Stimulated activated memory B cell treated with anti-CD40 and anti-IgM and Interleukin-4, amounts not matched to agents 10 μg/mL and 1 μg/mL and 100 μg/mL, for 72 hours (primary cell): ENCODE measurements around the gene KRTAP12-1.
A peak's percentile ranks its signal among the peaks of the same experiment; 100 is the strongest.

Experiments
- ATAC-seq: fragments of 150-1000 bp; cut with Tn5 transposase; 2 replicates; pipeline ENCODE4 v1.10.0; 2021
- H3K27ac Mint-ChIP-seq: one replicate; pipeline ENCODE4 v1.8.0; 2022; ENCODE audit warnings: mild to moderate bottlenecking, mixed read lengths
- H3K27me3 Mint-ChIP-seq: one replicate; pipeline ENCODE4 v1.8.0; 2022; ENCODE audit warnings: mixed read lengths
- H3K36me3 Mint-ChIP-seq: one replicate; pipeline ENCODE4 v1.8.0; 2022; ENCODE audit warnings: mixed read lengths
- H3K4me1 Mint-ChIP-seq: one replicate; pipeline ENCODE4 v1.8.0; 2022; ENCODE audit warnings: mixed read lengths
- H3K4me3 Mint-ChIP-seq: one replicate; pipeline ENCODE4 v1.8.0; 2022; ENCODE audit warnings: mild to moderate bottlenecking, moderate library complexity, mixed read lengths
- H3K9me3 Mint-ChIP-seq: one replicate; pipeline ENCODE4 v1.8.0; 2022; ENCODE audit warnings: mixed read lengths

Gene KRTAP12-1, protein sequence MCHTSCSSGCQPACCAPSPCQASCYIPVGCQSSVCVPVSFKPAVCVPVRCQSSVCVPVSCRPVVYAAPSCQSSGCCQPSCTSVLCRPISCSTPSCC

GRCh38 chr21:44681861-44682579, at the start of gene KRTAP12-1:
KRTAP12-1 (minus strand) TSS chr21:44682163; CDS start chr21:44682123, 40 bp downstream.
- Mint-ChIP-seq H3K9me3 (no peaks in the 10 kb centered on the region), H3K27ac (no peak within 1 kb of the TSS)
- no peak for ATAC-seq

DNA sequence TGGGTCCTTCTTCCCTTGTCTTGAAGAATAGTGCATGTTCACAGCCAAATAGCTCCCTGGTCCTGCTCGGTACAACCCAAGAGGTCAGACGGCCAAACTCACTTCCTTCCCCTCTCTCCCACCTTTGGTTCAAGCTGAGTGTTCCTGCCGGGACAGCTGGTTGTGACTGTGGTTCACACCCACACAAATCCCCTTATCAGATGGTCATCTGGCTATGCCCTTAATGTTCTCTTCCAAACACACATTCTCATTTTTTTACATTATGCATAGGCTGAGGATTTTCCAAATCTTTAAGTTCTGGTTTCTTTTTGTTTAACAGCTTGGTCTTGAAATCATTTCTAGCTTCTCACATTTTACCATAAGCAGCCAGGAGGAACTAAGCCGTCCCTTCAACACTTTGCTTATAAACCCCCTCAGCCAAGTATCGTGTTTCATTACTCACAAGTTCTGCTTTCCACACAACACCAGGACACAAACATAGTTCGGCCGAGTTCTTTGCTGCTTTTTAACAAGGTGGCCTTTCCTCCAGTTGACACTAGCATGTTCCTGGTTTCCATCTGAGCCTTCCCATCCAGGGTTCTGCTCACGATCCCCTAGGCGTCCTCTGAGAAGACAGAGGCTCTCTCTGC, 49.1 kb upstream of the KRTAP12-1 start:
- Mint-ChIP-seq H3K36me3 (no peaks in the 10 kb centered on the region), H3K27ac (no peak overlapping the region), H3K4me1 (no peaks in the 10 kb centered on the region), H3K9me3 (no peaks in the 10 kb centered on the region), H3K27me3 (peaks cover 59% of the 10 kb centered on the region), H3K4me3 (no peak overlapping the region)
- no peak for ATAC-seq

More at GRCh38 chr21:44681861-44682579, at the start of gene KRTAP12-1:
- no peak within 1 kb of the TSS for H3K4me3 Mint-ChIP-seq
- H3K4me1 Mint-ChIP-seq, result no peaks in the 10 kb centered on the region
- no peaks in the 10 kb centered on the region for H3K36me3 Mint-ChIP-seq
- peaks cover 70% of the 10 kb centered on the region for H3K27me3 Mint-ChIP-seq

DNA sequence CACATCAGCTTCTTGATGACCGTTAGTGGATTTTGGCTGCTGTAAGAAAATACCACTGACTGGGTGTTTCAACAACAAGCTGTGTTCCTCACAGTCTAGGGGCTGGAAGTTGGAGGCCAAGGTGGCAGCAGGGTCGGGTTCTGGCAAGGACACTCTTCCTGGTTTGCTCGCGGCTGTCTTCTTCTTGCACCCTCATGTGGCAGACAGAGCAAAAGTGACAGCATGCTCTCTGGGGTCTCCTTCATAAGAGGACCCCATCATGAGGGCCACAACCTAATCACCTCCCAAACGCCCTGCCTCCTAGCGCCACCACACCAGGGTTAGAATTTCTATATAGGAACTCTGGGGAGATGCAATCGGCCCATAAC, 48.0 kb upstream of the KRTAP12-1 start:
- no peak overlapping the region for H3K27ac Mint-ChIP-seq
- H3K4me1 Mint-ChIP-seq, result no peaks in the 10 kb centered on the region
- ATAC-seq, result no peak
- H3K9me3 Mint-ChIP-seq, result no peaks in the 10 kb centered on the region
- no peaks in the 10 kb centered on the region for H3K36me3 Mint-ChIP-seq
- H3K4me3 Mint-ChIP-seq, result no peak overlapping the region
- H3K27me3 Mint-ChIP-seq, result peaks cover 60% of the 10 kb centered on the region

DNA sequence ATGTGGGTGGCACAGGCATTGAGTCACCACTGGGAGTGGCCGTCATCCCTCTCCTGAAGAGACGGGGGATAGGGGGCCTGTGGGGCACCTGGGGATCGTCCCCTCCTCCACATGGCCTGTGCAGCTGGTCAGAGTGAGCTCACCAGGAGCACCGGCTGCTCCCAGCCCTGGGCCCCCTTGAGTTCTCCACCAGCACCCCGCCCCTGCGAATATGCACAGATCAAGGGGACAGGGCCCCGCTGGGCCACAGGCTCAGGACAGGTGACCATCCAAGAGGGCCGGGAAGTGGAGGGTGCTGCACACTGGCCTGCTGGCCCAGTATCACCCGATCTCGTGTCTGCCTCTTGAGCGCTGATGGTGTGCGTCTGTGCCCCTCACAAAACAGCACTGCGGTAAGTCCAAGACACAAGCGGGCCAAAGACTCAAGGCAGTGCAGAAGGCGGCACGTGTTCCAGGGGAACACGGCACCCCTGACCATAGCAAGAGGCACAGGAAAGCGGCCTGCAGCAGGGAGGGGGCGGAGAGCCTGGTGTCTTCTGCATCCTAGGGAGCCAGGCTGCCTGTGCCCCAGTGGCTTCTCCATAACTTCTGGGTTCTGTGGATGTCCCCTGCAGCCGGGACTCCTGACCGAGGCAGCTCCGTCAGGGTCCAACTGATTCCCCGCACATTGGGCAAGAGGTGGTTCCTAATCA, 47.5 kb upstream of the KRTAP12-1 start:
- peaks cover 65% of the 10 kb centered on the region for H3K27me3 Mint-ChIP-seq
- H3K4me3 Mint-ChIP-seq, result no peak overlapping the region
- no peaks in the 10 kb centered on the region for H3K4me1 Mint-ChIP-seq
- no peak for ATAC-seq
- H3K27ac Mint-ChIP-seq, result no peak overlapping the region
- H3K9me3 Mint-ChIP-seq, result no peaks in the 10 kb centered on the region
- H3K36me3 Mint-ChIP-seq, result no peaks in the 10 kb centered on the region

DNA sequence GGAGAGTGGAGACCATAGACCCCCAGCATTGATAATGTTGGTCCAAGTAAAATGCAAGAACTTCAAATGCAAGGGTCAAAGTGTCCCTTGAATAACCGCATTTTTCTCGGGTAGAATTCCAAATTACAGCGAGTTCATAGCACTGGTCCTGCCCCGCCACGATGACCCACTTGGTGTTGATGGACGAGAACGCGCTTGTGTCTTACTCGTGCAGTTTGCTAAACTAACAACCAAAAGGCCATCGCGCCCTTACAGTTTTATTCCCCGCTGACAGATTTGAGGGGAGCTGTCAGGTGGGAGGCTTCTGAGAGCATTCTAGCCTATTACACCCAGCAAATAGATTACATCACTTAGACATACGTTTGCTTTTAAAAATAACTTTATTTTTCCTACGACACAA, 46.8 kb upstream of the KRTAP12-1 start:
- H3K9me3 Mint-ChIP-seq, result no peaks in the 10 kb centered on the region

DNA sequence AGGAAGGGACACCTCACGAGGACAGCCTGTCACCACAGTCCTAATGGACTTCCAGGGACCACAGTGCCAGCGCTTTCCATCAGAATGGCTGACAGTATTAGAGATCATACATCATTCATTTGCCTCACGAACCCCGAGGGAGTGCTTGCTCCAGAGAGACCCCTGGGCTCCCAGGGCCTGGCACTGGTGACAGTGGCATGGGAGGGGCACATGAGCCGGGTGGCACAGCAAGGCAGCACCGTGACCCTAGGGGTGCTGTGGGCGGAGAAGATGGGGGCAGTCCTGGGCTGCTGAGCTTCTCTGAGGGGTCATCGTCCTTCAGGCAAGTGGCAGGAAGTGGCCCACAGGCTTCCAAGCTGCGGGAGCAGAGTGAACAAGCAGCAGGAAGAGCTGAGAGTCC, 45.8 kb upstream of the KRTAP12-1 start:
- Mint-ChIP-seq H3K4me1 (peaks cover 8% of the 10 kb centered on the region), H3K36me3 (no peaks in the 10 kb centered on the region), H3K4me3 (no peak overlapping the region), H3K27me3 (peaks cover 82% of the 10 kb centered on the region), H3K27ac (no peak overlapping the region), H3K9me3 (no peaks in the 10 kb centered on the region)
- no peak for ATAC-seq

More for the DNA sequence above, 46.8 kb upstream of the KRTAP12-1 start:
- no peak for ATAC-seq
- Mint-ChIP-seq H3K27ac (no peak overlapping the region), H3K4me3 (no peak overlapping the region), H3K36me3 (no peaks in the 10 kb centered on the region), H3K27me3 (peaks cover 73% of the 10 kb centered on the region), H3K4me1 (no peaks in the 10 kb centered on the region)

DNA sequence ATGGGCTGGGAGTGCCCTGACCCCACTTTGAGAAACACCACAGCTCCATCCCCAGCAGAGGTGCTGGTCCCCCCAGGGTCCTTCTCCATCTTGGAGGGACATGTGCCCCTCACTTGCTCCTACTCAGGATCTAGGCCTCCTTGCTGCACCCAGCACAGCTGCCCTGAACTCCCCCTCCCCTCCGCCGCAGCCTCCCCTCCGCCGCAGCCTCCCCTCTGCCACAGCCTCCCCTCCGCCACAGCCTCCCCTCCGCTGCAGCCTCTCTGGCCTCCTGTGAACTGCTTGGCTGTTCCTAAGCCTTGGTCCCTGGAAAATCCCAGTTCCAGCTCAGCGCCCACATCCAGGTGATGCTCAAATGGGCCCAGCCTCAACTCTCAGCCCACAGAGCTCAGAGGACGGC, 45.4 kb upstream of the KRTAP12-1 start:
- Mint-ChIP-seq H3K27ac (no peak overlapping the region), H3K4me3 (no peak overlapping the region), H3K36me3 (no peaks in the 10 kb centered on the region), H3K9me3 (no peaks in the 10 kb centered on the region), H3K4me1 (peaks cover 8% of the 10 kb centered on the region), H3K27me3 (peaks cover 83% of the 10 kb centered on the region)
- no peak for ATAC-seq

- Mint-ChIP-seq H3K27ac (no peak overlapping the region), H3K9me3 (no peaks in the 10 kb centered on the region), H3K4me3 (no peak overlapping the region), H3K36me3 (no peaks in the 10 kb centered on the region), H3K4me1 (peaks cover 8% of the 10 kb centered on the region), H3K27me3 (peaks cover 82% of the 10 kb centered on the region)
- ATAC-seq, result no peak
Observed at GRCh38 chr21:44726826-44727225, 44.9 kb upstream of the KRTAP12-1 start.

DNA sequence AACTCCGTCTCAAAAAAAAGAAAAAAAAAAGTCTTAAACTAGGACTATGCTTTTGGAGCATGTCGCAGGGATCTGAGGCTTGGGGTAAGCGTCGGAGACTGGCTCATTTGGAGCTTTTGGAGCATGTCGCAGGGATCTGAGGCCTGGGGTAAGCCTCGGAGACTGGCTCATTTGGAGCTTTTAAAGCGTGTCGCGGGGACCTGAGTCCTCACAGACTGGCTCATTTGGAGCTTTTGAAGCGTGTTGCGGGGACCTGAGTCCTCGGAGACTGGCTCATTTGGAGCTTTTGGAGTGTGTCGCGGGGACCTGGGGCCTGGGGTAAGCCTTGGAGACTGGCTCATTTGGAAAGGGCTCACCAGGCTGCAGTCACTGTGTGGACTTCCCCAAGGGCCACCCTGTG, 43.0 kb upstream of the KRTAP12-1 start:
- no peaks in the 10 kb centered on the region for H3K36me3 Mint-ChIP-seq
- H3K27ac Mint-ChIP-seq, result no peak overlapping the region

DNA sequence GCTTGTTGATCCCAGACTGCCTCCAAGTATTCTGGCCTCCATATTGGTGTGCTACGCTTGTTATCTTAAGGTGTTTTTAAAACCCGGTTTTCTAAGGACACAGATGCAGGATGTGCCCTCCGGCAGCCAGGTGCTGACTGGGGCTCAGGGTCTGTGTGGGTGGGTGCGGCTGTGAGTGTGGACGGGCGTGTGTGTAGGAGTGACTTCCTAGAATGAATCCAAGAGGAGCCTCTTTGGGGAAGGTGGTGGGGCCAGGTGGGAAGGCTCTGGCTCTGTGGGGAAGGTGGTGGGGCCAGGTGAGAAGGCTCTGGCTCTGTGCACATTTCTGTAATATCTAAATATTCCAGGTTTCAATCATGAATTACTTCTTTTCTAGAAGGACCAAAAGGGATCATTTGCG, 42.2 kb upstream of the KRTAP12-1 start:
- Mint-ChIP-seq H3K27ac (no peak overlapping the region), H3K4me1 (peaks cover 8% of the 10 kb centered on the region), H3K4me3 (no peak overlapping the region), H3K27me3 (peaks cover 89% of the 10 kb centered on the region), H3K36me3 (no peaks in the 10 kb centered on the region), H3K9me3 (no peaks in the 10 kb centered on the region)
- ATAC-seq, result no peak

More for the DNA sequence above, 43.0 kb upstream of the KRTAP12-1 start:
- Mint-ChIP-seq H3K27me3 (peaks cover 88% of the 10 kb centered on the region), H3K4me1 (peaks cover 8% of the 10 kb centered on the region), H3K9me3 (no peaks in the 10 kb centered on the region), H3K4me3 (no peak overlapping the region)
- ATAC-seq, result no peak

DNA sequence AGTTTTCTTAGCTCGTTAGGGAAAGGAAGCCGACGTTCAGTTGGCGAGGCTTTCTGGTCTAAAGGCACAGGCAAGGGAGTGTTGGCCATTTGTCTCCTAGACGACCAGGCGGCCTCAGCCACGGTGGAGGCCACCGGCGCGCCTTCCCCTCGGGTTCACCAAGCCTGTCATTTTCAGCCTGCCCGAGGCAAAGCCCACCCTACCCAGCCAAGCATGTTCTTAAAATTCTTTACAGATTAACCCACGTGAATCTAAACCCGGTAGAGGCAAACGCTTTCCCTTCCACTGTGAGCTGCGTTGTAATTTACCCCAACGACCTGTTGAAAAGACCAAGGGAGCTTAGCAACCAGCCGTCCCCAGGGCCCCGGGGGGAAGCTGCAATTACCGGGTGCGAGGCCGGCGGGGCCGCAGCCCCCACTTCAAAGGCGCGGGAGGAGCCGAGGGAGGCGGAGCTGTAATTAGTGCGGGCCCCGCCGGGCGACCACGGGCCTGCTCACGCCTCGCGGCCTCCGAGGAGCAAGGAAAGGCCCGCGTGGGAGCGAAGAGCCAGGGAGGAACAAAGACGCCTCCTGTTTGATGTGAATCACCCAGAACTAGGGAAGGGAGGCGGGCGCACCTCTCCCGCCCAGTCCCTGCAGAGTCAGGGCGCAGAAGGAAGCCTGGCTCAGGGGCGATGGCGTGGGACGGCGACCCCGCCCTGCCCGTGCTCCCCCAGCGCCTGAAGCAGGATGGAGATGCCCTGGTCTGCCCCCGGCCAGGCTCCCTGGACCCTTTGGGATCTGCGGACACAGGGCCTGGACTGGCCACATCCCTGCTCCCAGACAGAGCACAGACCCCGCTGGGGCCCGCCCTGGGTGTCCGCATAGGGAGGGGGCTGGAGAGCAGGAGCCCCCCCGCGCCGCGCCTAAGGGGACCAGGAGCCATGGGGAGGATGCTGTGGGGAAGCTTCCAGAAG, 41.5 kb upstream of the KRTAP12-1 start:
- Mint-ChIP-seq H3K27me3 (peaks cover 97% of the 10 kb centered on the region), H3K4me1 (peaks cover 8% of the 10 kb centered on the region), H3K36me3 (no peaks in the 10 kb centered on the region), H3K4me3 (no peak overlapping the region), H3K9me3 (no peaks in the 10 kb centered on the region), H3K27ac (no peak overlapping the region)
- ATAC-seq, result peak; percentile 39

DNA sequence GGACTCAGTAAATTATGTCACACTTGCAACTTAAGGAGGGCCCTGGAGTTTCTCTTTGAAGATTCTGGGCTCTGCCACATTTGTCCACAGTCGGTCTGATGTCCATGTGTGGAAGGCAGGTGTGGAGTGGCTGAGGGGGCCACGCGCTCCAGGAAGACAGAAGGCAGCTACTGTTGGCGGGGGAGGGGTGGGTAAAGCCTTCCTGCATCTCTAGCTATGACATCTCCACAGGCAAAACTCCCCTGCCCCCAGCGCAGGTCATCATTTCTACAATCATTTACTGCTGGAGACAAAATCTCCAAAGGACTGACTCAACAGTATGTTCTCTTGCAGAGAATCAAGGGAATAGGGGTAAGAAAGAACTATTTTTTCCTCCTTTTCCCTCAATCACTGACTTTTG, 40.8 kb upstream of the KRTAP12-1 start:
- peaks cover 98% of the 10 kb centered on the region for H3K27me3 Mint-ChIP-seq
- no peak for ATAC-seq
- no peaks in the 10 kb centered on the region for H3K36me3 Mint-ChIP-seq
- H3K4me3 Mint-ChIP-seq, result no peak overlapping the region
- H3K27ac Mint-ChIP-seq, result no peak overlapping the region
- peaks cover 8% of the 10 kb centered on the region for H3K4me1 Mint-ChIP-seq
- H3K9me3 Mint-ChIP-seq, result no peaks in the 10 kb centered on the region

- no peak overlapping the region for H3K27ac Mint-ChIP-seq
- H3K36me3 Mint-ChIP-seq, result no peaks in the 10 kb centered on the region
- peaks cover 8% of the 10 kb centered on the region for H3K4me1 Mint-ChIP-seq
- ATAC-seq, result no peak
- H3K27me3 Mint-ChIP-seq, result peaks cover 73% of the 10 kb centered on the region
- no peaks in the 10 kb centered on the region for H3K9me3 Mint-ChIP-seq
- no peak overlapping the region for H3K4me3 Mint-ChIP-seq
Observed at GRCh38 chr21:44720170-44720569, 38.2 kb upstream of the KRTAP12-1 start.

DNA sequence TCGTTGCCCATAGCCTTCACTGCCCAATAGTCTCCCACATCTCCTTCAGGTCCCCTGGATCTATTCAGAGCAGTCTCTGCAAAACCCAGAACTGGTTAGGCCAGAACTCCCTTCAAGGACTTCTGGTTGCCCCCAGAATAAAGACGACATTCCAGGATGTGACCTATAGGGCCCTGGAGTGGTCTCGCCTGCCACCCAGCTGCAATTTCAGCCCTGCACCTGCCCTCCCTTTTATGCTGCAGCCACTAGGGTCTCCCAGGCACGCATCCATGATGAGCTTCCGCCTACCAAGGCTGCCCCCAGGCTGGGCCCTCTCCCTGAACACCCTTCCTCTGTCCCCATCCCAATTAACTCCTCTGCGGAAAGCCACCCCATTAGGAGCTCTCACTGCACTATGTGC, 36.6 kb upstream of the KRTAP12-1 start:
- no peak for ATAC-seq
- Mint-ChIP-seq H3K9me3 (no peaks in the 10 kb centered on the region), H3K27ac (no peak overlapping the region), H3K36me3 (no peaks in the 10 kb centered on the region), H3K27me3 (peaks cover 74% of the 10 kb centered on the region), H3K4me1 (peaks cover 8% of the 10 kb centered on the region), H3K4me3 (no peak overlapping the region)

DNA sequence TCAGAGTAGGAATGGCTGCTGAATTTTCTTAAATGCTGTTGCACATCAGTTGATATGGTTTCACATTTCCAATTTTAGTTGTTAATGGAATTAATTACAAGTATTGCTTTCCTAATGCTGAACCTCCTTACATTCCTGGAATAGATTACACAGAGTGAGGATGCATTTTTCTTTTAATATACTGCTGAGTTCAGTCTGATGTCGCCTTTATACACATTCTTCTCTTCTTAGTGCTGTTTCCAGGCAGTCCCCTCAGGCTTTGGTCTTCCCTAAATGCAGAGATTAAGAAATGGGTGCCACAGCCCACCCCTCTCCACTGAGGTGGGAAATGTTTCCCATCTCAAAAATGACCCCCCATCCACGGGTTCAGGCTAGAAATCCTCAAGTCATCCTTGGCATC, 36.1 kb upstream of the KRTAP12-1 start:
- Mint-ChIP-seq H3K9me3 (no peaks in the 10 kb centered on the region), H3K36me3 (no peaks in the 10 kb centered on the region), H3K27ac (no peak overlapping the region), H3K4me3 (no peak overlapping the region), H3K27me3 (peaks cover 74% of the 10 kb centered on the region), H3K4me1 (peaks cover 3% of the 10 kb centered on the region)
- ATAC-seq, result no peak
